B cell (primary cell): ENCODE data around the gene RASA1. TPM values are rescaled to one million over a fixed set of nuclear protein-coding genes. Genes with fewer than 3 reads are reported as not detected.

Experiments
- ATAC-seq: fragments of 200-7000 bp; cut with Tn5 transposase; one replicate; pipeline ENCODE4 v1.10.0; 2021; ENCODE audit warnings: low read depth, mild to moderate bottlenecking, moderate number of reproducible peaks, moderate library complexity
- CTCF ChIA-PET: fragments of 350-600 bp; sonication (Branson Sonifier 250); formaldehyde crosslinking; loops from one replicate; lab custom pipeline; 2021; ENCODE audit warnings: antibody characterized with exemption, inconsistent platforms; lab: Charles Lee
- POLR2A ChIA-PET: fragments of 350-600 bp; sonication (Branson Sonifier 250); formaldehyde crosslinking; loops from one replicate; lab custom pipeline; 2021; ENCODE audit warnings: antibody characterized with exemption; lab: Charles Lee
- DNase-seq: peaks from one replicate; pipeline ENCODE4 v3.0.0; 2013
- H2AFZ ChIP-seq: 2 replicates; pipeline ENCODE4 v1.6.1; 2012; ENCODE audit warnings: mild to moderate bottlenecking, low read depth, low read length; ENCODE audit not compliant: insufficient read depth, poor library complexity, severe bottlenecking
- H3K27ac ChIP-seq, 2 donors: 1 replicate in 1 of 2; 2 replicates in 1 of 2; pipeline ENCODE4 v1.5.1; 2012 to 2013; ENCODE audit warnings: low read length in 2 of 2, mild to moderate bottlenecking in 2 of 2, moderate library complexity in 1 of 2
- H3K27me3 ChIP-seq, 4 experiments: fragments of 200-600 bp in 1 of 4; sonication (generic) in 1 of 4; replicated peaks in 1 of 4; 1 replicate in 2 of 4; 2 replicates in 2 of 4; pipeline versions ENCODE4 v1.6.1 to v1.7.0; 2013 to 2016; ENCODE audit warnings: low read length in 3 of 4, mild to moderate bottlenecking in 2 of 4, mixed read lengths in 1 of 4, moderate library complexity in 1 of 4; ENCODE audit not compliant: insufficient read depth in 4 of 4, control insufficient read depth in 3 of 4; ENCODE audit errors: control extremely low read depth in 1 of 4
- H3K36me3 ChIP-seq, 2 experiments: replicated peaks in 1 of 2; 1 replicate in 1 of 2; 2 replicates in 1 of 2; pipeline versions ENCODE4 v1.6.1 to v1.7.1; 2013; ENCODE audit warnings: low read length in 1 of 2; ENCODE audit not compliant: insufficient read depth in 2 of 2, control insufficient read depth in 1 of 2; ENCODE audit errors: control extremely low read depth in 1 of 2, extremely low read depth in 1 of 2
- H3K4me1 ChIP-seq, 2 donors: fragments of 200-600 bp in 1 of 2; sonication (generic) in 1 of 2; 1 replicate in 1 of 2; 2 replicates in 1 of 2; pipeline versions ENCODE4 v1.5.1 to v1.6.1; 2013 to 2017; ENCODE audit warnings: low read length in 2 of 2; ENCODE audit not compliant: control insufficient read depth in 2 of 2, insufficient read depth in 2 of 2
- H3K4me2 ChIP-seq: replicated peaks from 2 replicates; pipeline ENCODE3; 2012; ENCODE audit warnings: mild to moderate bottlenecking, low read depth, low read length; ENCODE audit not compliant: poor library complexity, severe bottlenecking
- H3K4me3 ChIP-seq, 5 experiments: fragments of 200-600 bp in 1 of 5; sonication (generic) in 1 of 5; 1 replicate in 3 of 5; 2 replicates in 2 of 5; pipeline versions ENCODE4 v1.5.1 to v1.7.0; 2011 to 2016; ENCODE audit warnings: low read length in 4 of 5, mild to moderate bottlenecking in 4 of 5, low read depth in 2 of 5, control low read depth in 1 of 5, moderate library complexity in 1 of 5; ENCODE audit not compliant: insufficient read depth in 1 of 5; ENCODE audit errors: control extremely low read depth in 1 of 5, extremely low read depth in 1 of 5
- H3K79me2 ChIP-seq: fragments of 200-600 bp; sonication (generic); one replicate; pipeline ENCODE4 v1.6.0; 2016; ENCODE audit warnings: low read length; ENCODE audit not compliant: control insufficient read depth, insufficient read depth
- H3K9ac ChIP-seq: fragments of 200-600 bp; sonication (generic); 2 replicates; pipeline ENCODE4 v1.6.1; 2017; ENCODE audit warnings: mild to moderate bottlenecking, low read length, moderate library complexity
- H3K9me3 ChIP-seq, 3 donors: one replicate each; pipeline versions ENCODE4 v1.6.1 to v1.7.1; 2013; ENCODE audit warnings: low read length in 2 of 3; ENCODE audit not compliant: control insufficient read depth in 2 of 3, insufficient read depth in 1 of 3; ENCODE audit errors: control extremely low read depth in 1 of 3
- H4K20me1 ChIP-seq: 2 replicates; pipeline ENCODE4 v1.6.0; 2012; ENCODE audit warnings: mild to moderate bottlenecking, low read length; ENCODE audit not compliant: insufficient read depth, control insufficient read depth, poor library complexity, severe bottlenecking
- H3K27ac Mint-ChIP-seq: one replicate; pipeline ENCODE4 v1.8.0; 2021; ENCODE audit warnings: mixed read lengths
- H3K27me3 Mint-ChIP-seq: one replicate; pipeline ENCODE4 v1.8.0; 2021; ENCODE audit warnings: mixed read lengths
- H3K4me1 Mint-ChIP-seq: one replicate; pipeline ENCODE4 v1.8.0; 2021; ENCODE audit warnings: mixed read lengths
- H3K4me3 Mint-ChIP-seq: one replicate; pipeline ENCODE4 v1.8.0; 2021; ENCODE audit warnings: mixed read lengths
- H3K9me3 Mint-ChIP-seq: one replicate; pipeline ENCODE4 v1.8.0; 2022; ENCODE audit warnings: mixed read lengths; ENCODE audit not compliant: insufficient read depth
- CTCF ChIP-seq: fragments of 200-600 bp; IDR thresholded peaks from one replicate; pipeline ENCODE4 v1.8.0; 2022; ENCODE audit warnings: antibody characterized with exemption, mild to moderate bottlenecking
- EZH2 ChIP-seq: IDR thresholded peaks from 2 replicates; pipeline ENCODE4 v1.6.1; 2012; ENCODE audit warnings: borderline replicate concordance, low read depth, mild to moderate bottlenecking, moderate library complexity, low read length; ENCODE audit not compliant: insufficient read depth, poor library complexity, severe bottlenecking
- WGBS: methylation state at CpG from one replicate; pipeline ENCODE4 v1.1.5; 2013; ENCODE audit warnings: missing lambda C conversion rate; ENCODE audit not compliant: insufficient coverage; 5-methylcytosine and 5-hydroxymethylcytosine counted together
- intact Hi-C: fragments of 100-400 bp; cut with micrococcal nuclease; formaldehyde crosslinking; loops from one replicate; pipeline ENCODE4 v1.10.0; 2022
- polyA plus RNA-seq: library from polyadenylated mRNA; depleted of rRNA; stranded (reverse); fragments of >200 nt; gene quantifications from 2 replicates; pipeline ENCODE4 v1.2.3, GENCODE V29; 2012
- total RNA-seq, 2 donors: library from RNA; stranded (reverse); fragments of 120-200 nt in 1 of 2; gene quantifications; 1 replicate in 1 of 2; 2 replicates in 1 of 2; pipeline versions ENCODE4 v1.2.3 to v1.2.4, GENCODE V29; 2013 to 2022

The RASA1 gene
- total and polyA plus RNA-seq, 2 donors (not counting 1 experiment from before 2014, with no cell fraction given) = 18.9 to 32.2 TPM

- Histone ChIP-seq H3K4me3 (no peak overlapping the region), H3K36me3 (no peaks in the 10 kb centered on the region), H4K20me1 (no peaks in the 10 kb centered on the region), H3K4me2 (no peak overlapping the region), H3K27me3 (no peaks in the 10 kb centered on the region), H3K9me3 (no peaks in the 10 kb centered on the region), H3K27ac (no peak overlapping the region), H2AFZ (no peak overlapping the region), H3K9ac (no peak overlapping the region), H3K4me1 (no peaks in the 10 kb centered on the region), H3K79me2 (no peaks in the 10 kb centered on the region)
- Mint-ChIP-seq H3K9me3 (no peaks in the 10 kb centered on the region), H3K27me3 (no peaks in the 10 kb centered on the region), H3K4me1 (peaks cover 3% of the 10 kb centered on the region), H3K4me3 (no peak overlapping the region), H3K27ac (no peak overlapping the region)
- POLR2A ChIA-PET = no interaction called here
- intact Hi-C loops = no loop called here
- WGBS = 80% methylated on average over 4 of the region's 5 CpGs
- TF ChIP-seq CTCF = no peak
- no peak for TF ChIP-seq EZH2
- DNase-seq = no peak
- CTCF ChIA-PET = no interaction called here
- ATAC-seq = no peak
Observed at GRCh38 chr5:87231037-87231808, 36.5 kb upstream of the RASA1 start.

GRCh38 chr5:87233143-87233542 is 34.5 kb upstream of the RASA1 start:
- H3K4me3 Mint-ChIP-seq = no peak overlapping the region
- intact Hi-C loops = no loop called here
- no peaks in the 10 kb centered on the region for H3K27me3 Mint-ChIP-seq
- no peak overlapping the region for H3K27ac ChIP-seq
- no peaks in the 10 kb centered on the region for H3K79me2 ChIP-seq
- H2AFZ ChIP-seq = no peak overlapping the region
- ChIA-PET CTCF (no interaction called here), POLR2A (no interaction called here)
- TF ChIP-seq CTCF = no peak
- TF ChIP-seq EZH2 = no peak
- H3K36me3 ChIP-seq = no peaks in the 10 kb centered on the region
- WGBS = 67% methylated on average over 1 of the region's 2 CpGs
- peaks cover 3% of the 10 kb centered on the region for H3K4me1 Mint-ChIP-seq
- no peaks in the 10 kb centered on the region for H3K9me3 ChIP-seq
- H3K4me1 ChIP-seq = no peaks in the 10 kb centered on the region
- no peak overlapping the region for H3K4me3 ChIP-seq
- no peak overlapping the region for H3K27ac Mint-ChIP-seq
- ATAC-seq (no peak), DNase-seq (no peak)
- H3K9ac ChIP-seq = no peak overlapping the region
- no peaks in the 10 kb centered on the region for H3K27me3 ChIP-seq
- no peaks in the 10 kb centered on the region for H3K9me3 Mint-ChIP-seq
- H4K20me1 ChIP-seq = no peaks in the 10 kb centered on the region
- H3K4me2 ChIP-seq = no peak overlapping the region
